K562 treated with DMSO at 1 percent for 4 hours (cell line): ENCODE data around the gene NPPB. TPM values are rescaled to one million over a fixed set of nuclear protein-coding genes. Genes with fewer than 3 reads are reported as not detected.

Experiments used
- total RNA-seq: library from RNA; unstranded; fragments of 300-600 nt; gene quantifications from 2 replicates; pipeline ENCODE4 v1.2.3, GENCODE V29; 2022; ENCODE audit not compliant: insufficient read depth

The NPPB gene
- total RNA-seq, result not detected in 2 replicates

DNA sequence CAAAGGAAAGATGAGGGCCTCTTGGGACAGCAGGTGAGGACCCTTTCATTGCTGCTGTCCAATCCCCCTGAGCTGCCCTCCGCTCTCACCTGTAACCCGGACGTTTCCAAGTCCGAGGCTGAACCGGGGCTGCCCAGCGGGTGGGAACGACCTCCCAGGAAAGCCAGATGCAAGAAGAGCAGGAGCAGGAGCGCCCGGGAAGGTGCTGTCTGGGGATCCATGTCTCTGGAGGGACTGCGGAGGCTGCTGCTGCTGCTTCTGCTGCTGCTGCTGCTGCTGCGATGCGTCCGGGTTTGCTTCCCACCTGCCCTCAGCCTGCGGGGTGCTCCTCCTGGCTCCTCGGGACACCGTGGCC lies at the start of gene NPPB:
Gene NPPB (minus strand): TSS at position 333 of the 355 bp plus-strand sequence. CDS start 112 bp downstream, at position 221.

GRCh38 chr1:11847667-11848372 lies 10.9 kb downstream of the NPPB start, which contains the start of gene NPPA:
Gene NPPA (minus strand): TSS chr1:11847783. CDS start chr1:11847684, 99 bp downstream.

Other genes starting within 250 kb of the NPPB start
- gene FBXO2, start 204.5 kb downstream of the NPPB start, total RNA-seq, result 5.4 and 19.8 TPM in 2 replicates
- 11.4 and 17.1 TPM in 2 replicates for gene FBXO44, start 204.1 kb downstream of the NPPB start, total RNA-seq
- 38.0 and 40.9 TPM in 2 replicates for gene FBXO6, start 194.7 kb downstream of the NPPB start, total RNA-seq
- gene MAD2L2, start 177.8 kb downstream of the NPPB start, total RNA-seq, result 257 and 262 TPM in 2 replicates
- gene DRAXIN, start 167.2 kb downstream of the NPPB start, total RNA-seq, result not detected in 2 replicates
- gene AGTRAP, start 122.8 kb downstream of the NPPB start, total RNA-seq, result 154 and 165 TPM in 2 replicates
- gene C1orf167, start 96.8 kb downstream of the NPPB start, total RNA-seq, result 0.27 TPM in 1 of 2 replicates, not detected in the other
- gene MTHFR, start 53.0 kb downstream of the NPPB start, total RNA-seq, result 63.1 and 63.6 TPM in 2 replicates
- 12.7 and 14.6 TPM in 2 replicates for gene CLCN6, start 52.8 kb downstream of the NPPB start, total RNA-seq
- not detected in 2 replicates for gene NPPA, start 11.2 kb downstream of the NPPB start, total RNA-seq
- 120 and 137 TPM in 2 replicates for gene KIAA2013, start 67.5 kb upstream of the NPPB start, total RNA-seq
- gene PLOD1, start 75.8 kb upstream of the NPPB start, total RNA-seq, result 130 and 131 TPM in 2 replicates
- gene MFN2, start 121.5 kb upstream of the NPPB start, total RNA-seq, result 78.0 and 79.2 TPM in 2 replicates
- gene MIIP, start 160.6 kb upstream of the NPPB start, total RNA-seq, result 114 and 127 TPM in 2 replicates
- 11.9 and 14.9 TPM in 2 replicates for gene TNFRSF8, start 204.4 kb upstream of the NPPB start, total RNA-seq